Liver (tissue), 9 donors: ENCODE data around the gene STK32C. TPM values are rescaled to one million over a fixed set of nuclear protein-coding genes. Genes with fewer than 3 reads are reported as not detected.

Experiments used
- DNase-seq: peaks from one replicate; pipeline ENCODE4 v3.0.0-alpha.2; 2017; ENCODE audit warnings: low spot score
- H3K27ac ChIP-seq, 2 donors: one replicate each; pipeline ENCODE4 v1.7.0; 2013; ENCODE audit warnings: inconsistent platforms in 2 of 2, low read length in 2 of 2, control low read depth in 1 of 2, low read depth in 1 of 2, mild to moderate bottlenecking in 1 of 2
- H3K27me3 ChIP-seq, 4 donors: one replicate each; pipeline versions ENCODE4 v1.6.1 to v1.7.0; 2013; ENCODE audit warnings: low read length in 3 of 4, inconsistent platforms in 1 of 4, mild to moderate bottlenecking in 1 of 4, moderate library complexity in 1 of 4; ENCODE audit not compliant: control insufficient read depth in 4 of 4, insufficient read depth in 4 of 4
- H3K36me3 ChIP-seq, 4 donors: one replicate each; pipeline versions ENCODE4 v1.6.1 to v1.7.0; 2013; ENCODE audit warnings: low read length in 3 of 4, mild to moderate bottlenecking in 3 of 4, low read depth in 1 of 4, moderate library complexity in 1 of 4; ENCODE audit not compliant: control insufficient read depth in 4 of 4, insufficient read depth in 3 of 4
- H3K4me1 ChIP-seq, 4 donors: one replicate each; pipeline versions ENCODE4 v1.6.1 to v1.7.0; 2013; ENCODE audit warnings: low read length in 3 of 4, mild to moderate bottlenecking in 3 of 4, moderate library complexity in 1 of 4; ENCODE audit not compliant: control insufficient read depth in 4 of 4, insufficient read depth in 4 of 4
- H3K4me3 ChIP-seq, 3 donors: one replicate each; pipeline versions ENCODE4 v1.6.1 to v1.7.0; 2013; ENCODE audit warnings: low read length in 3 of 3, control low read depth in 1 of 3, low read depth in 1 of 3, mild to moderate bottlenecking in 1 of 3
- H3K9ac ChIP-seq, 2 donors: one replicate each; pipeline ENCODE4 v1.7.0; 2013; ENCODE audit warnings: low read length in 2 of 2, mild to moderate bottlenecking in 2 of 2, moderate library complexity in 2 of 2, control low read depth in 1 of 2, low read depth in 1 of 2
- H3K9me3 ChIP-seq, 4 donors: one replicate each; pipeline versions ENCODE4 v1.6.1 to v1.7.0; 2013; ENCODE audit warnings: low read length in 3 of 4; ENCODE audit not compliant: control insufficient read depth in 4 of 4
- ATF3 ChIP-seq: IDR thresholded peaks from 2 replicates; pipeline ENCODE4 v1.6.1; 2016; ENCODE audit warnings: antibody characterized with exemption
- EGR1 ChIP-seq, 2 donors: IDR thresholded peaks; 2 replicates each; pipeline ENCODE4 v1.6.1; 2016 to 2018; ENCODE audit warnings: antibody characterized with exemption in 2 of 2, low read depth in 2 of 2
- FOXA1 ChIP-seq: IDR thresholded peaks from 2 replicates; pipeline ENCODE4 v1.6.1; 2016; ENCODE audit warnings: antibody characterized with exemption
- FOXA2 ChIP-seq: IDR thresholded peaks from 2 replicates; pipeline ENCODE4 v1.6.1; 2016; ENCODE audit warnings: antibody characterized with exemption
- GABPA ChIP-seq, 2 donors: IDR thresholded peaks in 1 of 2; conservative IDR thresholded peaks in 1 of 2; 2 replicates each; pipeline ENCODE4 v1.6.1; 2016; ENCODE audit warnings: antibody characterized with exemption in 2 of 2, mild to moderate bottlenecking in 1 of 2, moderate library complexity in 1 of 2
- HNF4A ChIP-seq, 2 donors: conservative IDR thresholded peaks; 2 replicates each; pipeline ENCODE4 v1.6.1; 2016; ENCODE audit warnings: antibody characterized with exemption in 2 of 2, mild to moderate bottlenecking in 2 of 2
- HNF4G ChIP-seq: IDR thresholded peaks from 2 replicates; pipeline ENCODE4 v1.6.1; 2016; ENCODE audit warnings: antibody characterized with exemption
- JUND ChIP-seq, 2 donors: IDR thresholded peaks; 2 replicates each; pipeline ENCODE4 v1.6.1; 2016; ENCODE audit warnings: antibody characterized with exemption in 2 of 2
- MAX ChIP-seq: IDR thresholded peaks from 2 replicates; pipeline ENCODE4 v1.6.1; 2016; ENCODE audit warnings: antibody characterized with exemption
- NR2F2 ChIP-seq: IDR thresholded peaks from 2 replicates; pipeline ENCODE4 v1.6.1; 2016; ENCODE audit warnings: antibody characterized with exemption
- RAD21 ChIP-seq, 2 donors: IDR thresholded peaks; 2 replicates each; pipeline ENCODE4 v1.6.1; 2016; ENCODE audit warnings: antibody characterized with exemption in 2 of 2, mild to moderate bottlenecking in 2 of 2
- RXRA ChIP-seq, 2 donors: IDR thresholded peaks; 2 replicates each; pipeline ENCODE4 v1.6.1; 2017 to 2018; ENCODE audit warnings: antibody characterized with exemption in 2 of 2, mild to moderate bottlenecking in 1 of 2
- SP1 ChIP-seq: IDR thresholded peaks from 2 replicates; pipeline ENCODE4 v1.6.1; 2018; ENCODE audit warnings: antibody characterized with exemption, mild to moderate bottlenecking
- TAF1 ChIP-seq: conservative IDR thresholded peaks from 2 replicates; pipeline ENCODE4 v1.6.1; 2016; ENCODE audit warnings: antibody characterized with exemption, mild to moderate bottlenecking
- YY1 ChIP-seq: IDR thresholded peaks from 2 replicates; pipeline ENCODE4 v1.6.1; 2016; ENCODE audit warnings: antibody characterized with exemption, mild to moderate bottlenecking
- WGBS: extraction: QIAGEN DNeasy Blood & Tissue Kit; methylation state at CpG from one replicate; pipeline ENCODE4 v1.1.7; 2013; 5-methylcytosine and 5-hydroxymethylcytosine counted together
- polyA plus RNA-seq, 2 donors: library from polyadenylated mRNA; stranded (reverse) in 1 of 2; unstranded in 1 of 2; fragments of 200-250 nt in 1 of 2; fragments of >200 nt in 1 of 2; fragmentation: Nextera tagmentation in 1 of 2; extraction: Ambion mirVana in 1 of 2; gene quantifications; one replicate each; pipeline versions ENCODE4 v1.2.1 to v1.2.3, GENCODE V29; 2013 to 2015
- total RNA-seq, 2 donors: library from RNA; depleted of rRNA; stranded (reverse); fragments of >200 nt; gene quantifications; one replicate each; pipeline ENCODE4 v1.2.3, GENCODE V29; 2014
- TF ChIP-seq, protein P1 (sequence below): fragments of 150-350 bp; IDR thresholded peaks from 2 replicates; pipeline ENCODE4 v1.5.1; 2017; ENCODE audit warnings: improper control_type of control experiment, low read depth, low read length; ENCODE audit not compliant: missing input control
- TF ChIP-seq, protein P2 (sequence below): IDR thresholded peaks from 2 replicates; pipeline ENCODE4 v1.6.1; 2016; ENCODE audit warnings: antibody characterized with exemption, mild to moderate bottlenecking
- TF ChIP-seq, protein P3 (sequence below): IDR thresholded peaks from 2 replicates; pipeline ENCODE4 v1.6.1; 2016; ENCODE audit warnings: antibody characterized with exemption
- donor health status: healthy.
- donor health status: healthy.
- donor health status: healthy.
- donor health status: healthy.
- donor health status: healthy.

STK32C gene
- total and polyA plus RNA-seq, 4 donors: 1.8 to 4.6 (median 2.2) TPM

DNA sequence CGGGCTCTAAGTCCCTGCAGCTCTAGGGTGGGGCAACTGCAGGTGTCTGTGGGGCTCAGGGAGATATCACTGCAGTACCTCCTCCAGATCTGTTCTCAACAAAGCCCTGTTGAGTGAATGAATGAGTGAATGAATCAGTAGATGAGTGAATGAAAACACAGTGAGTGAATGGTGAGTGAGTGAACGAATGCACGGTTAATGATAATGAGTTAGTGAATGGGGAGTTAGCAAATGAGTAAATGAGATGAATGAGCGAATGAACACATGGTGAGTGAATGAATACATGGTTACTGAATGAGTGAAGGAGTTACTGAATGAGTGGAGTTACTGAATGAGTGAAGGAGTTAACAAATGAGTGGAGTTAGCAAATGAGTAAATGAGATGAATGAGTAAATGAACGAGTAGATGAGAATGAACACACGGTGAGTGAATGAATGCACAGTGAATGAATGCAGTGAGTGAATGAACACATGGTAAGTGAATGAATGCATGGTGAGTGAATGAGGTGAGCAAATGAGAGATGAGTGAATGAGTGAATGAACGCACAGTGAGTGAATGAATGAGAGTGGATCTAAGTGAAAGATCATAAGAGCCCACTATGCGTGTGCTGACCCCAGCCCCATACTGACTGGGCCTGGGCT, 34.3 kb downstream of the STK32C start:
- H3K4me1 ChIP-seq: no peaks in the 10 kb centered on the region
- no peaks in the 10 kb centered on the region for H3K27me3 ChIP-seq
- no peak overlapping the region for H3K27ac ChIP-seq
- DNase-seq: no peak
- no peak for TF ChIP-seq MAX
- TF ChIP-seq JUND (IDR thresholded peaks at IDR 0.05): no peak
- no peak for TF ChIP-seq RAD21 (IDR thresholded peaks at IDR 0.05)
- TF ChIP-seq GABPA (IDR thresholded peaks at IDR 0.05 in 1 of 2, conservative IDR thresholded peaks at IDR 0.05 in 1 of 2): no peak
- no peak for TF ChIP-seq YY1
- TF ChIP-seq TAF1: no peak
- TF ChIP-seq SP1: no peak
- TF ChIP-seq NR2F2: no peak
- TF ChIP-seq, protein P1, sequence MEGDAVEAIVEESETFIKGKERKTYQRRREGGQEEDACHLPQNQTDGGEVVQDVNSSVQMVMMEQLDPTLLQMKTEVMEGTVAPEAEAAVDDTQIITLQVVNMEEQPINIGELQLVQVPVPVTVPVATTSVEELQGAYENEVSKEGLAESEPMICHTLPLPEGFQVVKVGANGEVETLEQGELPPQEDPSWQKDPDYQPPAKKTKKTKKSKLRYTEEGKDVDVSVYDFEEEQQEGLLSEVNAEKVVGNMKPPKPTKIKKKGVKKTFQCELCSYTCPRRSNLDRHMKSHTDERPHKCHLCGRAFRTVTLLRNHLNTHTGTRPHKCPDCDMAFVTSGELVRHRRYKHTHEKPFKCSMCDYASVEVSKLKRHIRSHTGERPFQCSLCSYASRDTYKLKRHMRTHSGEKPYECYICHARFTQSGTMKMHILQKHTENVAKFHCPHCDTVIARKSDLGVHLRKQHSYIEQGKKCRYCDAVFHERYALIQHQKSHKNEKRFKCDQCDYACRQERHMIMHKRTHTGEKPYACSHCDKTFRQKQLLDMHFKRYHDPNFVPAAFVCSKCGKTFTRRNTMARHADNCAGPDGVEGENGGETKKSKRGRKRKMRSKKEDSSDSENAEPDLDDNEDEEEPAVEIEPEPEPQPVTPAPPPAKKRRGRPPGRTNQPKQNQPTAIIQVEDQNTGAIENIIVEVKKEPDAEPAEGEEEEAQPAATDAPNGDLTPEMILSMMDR: no peak
- TF ChIP-seq HNF4G: no peak
- TF ChIP-seq, protein P2, sequence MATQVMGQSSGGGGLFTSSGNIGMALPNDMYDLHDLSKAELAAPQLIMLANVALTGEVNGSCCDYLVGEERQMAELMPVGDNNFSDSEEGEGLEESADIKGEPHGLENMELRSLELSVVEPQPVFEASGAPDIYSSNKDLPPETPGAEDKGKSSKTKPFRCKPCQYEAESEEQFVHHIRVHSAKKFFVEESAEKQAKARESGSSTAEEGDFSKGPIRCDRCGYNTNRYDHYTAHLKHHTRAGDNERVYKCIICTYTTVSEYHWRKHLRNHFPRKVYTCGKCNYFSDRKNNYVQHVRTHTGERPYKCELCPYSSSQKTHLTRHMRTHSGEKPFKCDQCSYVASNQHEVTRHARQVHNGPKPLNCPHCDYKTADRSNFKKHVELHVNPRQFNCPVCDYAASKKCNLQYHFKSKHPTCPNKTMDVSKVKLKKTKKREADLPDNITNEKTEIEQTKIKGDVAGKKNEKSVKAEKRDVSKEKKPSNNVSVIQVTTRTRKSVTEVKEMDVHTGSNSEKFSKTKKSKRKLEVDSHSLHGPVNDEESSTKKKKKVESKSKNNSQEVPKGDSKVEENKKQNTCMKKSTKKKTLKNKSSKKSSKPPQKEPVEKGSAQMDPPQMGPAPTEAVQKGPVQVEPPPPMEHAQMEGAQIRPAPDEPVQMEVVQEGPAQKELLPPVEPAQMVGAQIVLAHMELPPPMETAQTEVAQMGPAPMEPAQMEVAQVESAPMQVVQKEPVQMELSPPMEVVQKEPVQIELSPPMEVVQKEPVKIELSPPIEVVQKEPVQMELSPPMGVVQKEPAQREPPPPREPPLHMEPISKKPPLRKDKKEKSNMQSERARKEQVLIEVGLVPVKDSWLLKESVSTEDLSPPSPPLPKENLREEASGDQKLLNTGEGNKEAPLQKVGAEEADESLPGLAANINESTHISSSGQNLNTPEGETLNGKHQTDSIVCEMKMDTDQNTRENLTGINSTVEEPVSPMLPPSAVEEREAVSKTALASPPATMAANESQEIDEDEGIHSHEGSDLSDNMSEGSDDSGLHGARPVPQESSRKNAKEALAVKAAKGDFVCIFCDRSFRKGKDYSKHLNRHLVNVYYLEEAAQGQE: no peak
- TF ChIP-seq FOXA1: no peak
- TF ChIP-seq, protein P3, sequence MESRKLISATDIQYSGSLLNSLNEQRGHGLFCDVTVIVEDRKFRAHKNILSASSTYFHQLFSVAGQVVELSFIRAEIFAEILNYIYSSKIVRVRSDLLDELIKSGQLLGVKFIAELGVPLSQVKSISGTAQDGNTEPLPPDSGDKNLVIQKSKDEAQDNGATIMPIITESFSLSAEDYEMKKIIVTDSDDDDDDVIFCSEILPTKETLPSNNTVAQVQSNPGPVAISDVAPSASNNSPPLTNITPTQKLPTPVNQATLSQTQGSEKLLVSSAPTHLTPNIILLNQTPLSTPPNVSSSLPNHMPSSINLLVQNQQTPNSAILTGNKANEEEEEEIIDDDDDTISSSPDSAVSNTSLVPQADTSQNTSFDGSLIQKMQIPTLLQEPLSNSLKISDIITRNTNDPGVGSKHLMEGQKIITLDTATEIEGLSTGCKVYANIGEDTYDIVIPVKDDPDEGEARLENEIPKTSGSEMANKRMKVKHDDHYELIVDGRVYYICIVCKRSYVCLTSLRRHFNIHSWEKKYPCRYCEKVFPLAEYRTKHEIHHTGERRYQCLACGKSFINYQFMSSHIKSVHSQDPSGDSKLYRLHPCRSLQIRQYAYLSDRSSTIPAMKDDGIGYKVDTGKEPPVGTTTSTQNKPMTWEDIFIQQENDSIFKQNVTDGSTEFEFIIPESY: no peak
- no peak for TF ChIP-seq HNF4A (conservative IDR thresholded peaks at IDR 0.05)
- no peak for TF ChIP-seq FOXA2
- TF ChIP-seq ATF3: no peak
- no peak for TF ChIP-seq RXRA (IDR thresholded peaks at IDR 0.05)
- TF ChIP-seq EGR1 (IDR thresholded peaks at IDR 0.05; ENCODE audit: low read depth in 2 of 2): no peak
- H3K9me3 ChIP-seq: no peaks in the 10 kb centered on the region
- WGBS: 89% methylated on average over 8 of the region's 8 CpGs
- no peak overlapping the region for H3K9ac ChIP-seq
- H3K36me3 ChIP-seq: no peaks in the 10 kb centered on the region
- no peak overlapping the region for H3K4me3 ChIP-seq
